Measurements from ENCODE around the gene ZC3H7A. TPM values are rescaled to one million over a fixed set of nuclear protein-coding genes. Genes with fewer than 3 reads are reported as not detected.

ZC3H7A gene
- total and polyA plus RNA-seq, 7 experiments from 2014 or later, result 40.1 to 102 (median 87.1) TPM

GRCh38 chr16:11705311-11706025 is 91.6 kb downstream of the ZC3H7A start:
- Histone ChIP-seq H3K9me3 (ENCODE audit: control insufficient read depth in 2 of 3, low read length in 3 of 3) (no peaks in the 10 kb centered on the region), H3K27me3 (ENCODE audit: control insufficient read depth in 2 of 2, insufficient read depth in 2 of 2, low read length in 2 of 2) (no peaks in the 10 kb centered on the region), H3K36me3 (ENCODE audit: control insufficient read depth in 2 of 3, insufficient read depth in 3 of 3, low read length in 3 of 3) (peaks cover 0 to 15% (median 4%) of the 10 kb centered on the region in 3 experiments), H3K4me3 (ENCODE audit: low read length) (no peak overlapping the region), H3K4me1 (ENCODE audit: control insufficient read depth in 2 of 2, insufficient read depth in 2 of 2, low read length in 2 of 2) (no peaks in the 10 kb centered on the region), H3K27ac (ENCODE audit: low read depth, low read length) (no peak overlapping the region)
- POLR2A ChIA-PET, result no interaction called here
- Mint-ChIP-seq H3K36me3 (peaks cover 6 to 49% (median 20%) of the 10 kb centered on the region in 5 donors), H3K9me3 (no peaks in the 10 kb centered on the region), H3K4me3 (peak overlapping the region in 1 of 10 donors; percentile 12), H3K27me3 (no peaks in the 10 kb centered on the region), H3K4me1 (peaks cover 11 to 40% (median 25%) of the 10 kb centered on the region in 7 donors), H3K27ac (peak overlapping the region in 1 of 9 donors; percentile 21)
- CTCF ChIA-PET, result interaction anchor here (0.7 to 1.4 kb wide), 2 partner anchors 136 to 171 kb away, joined by 3 to 4 read pairs; no protein-coding TSS in a partner anchor
- no peak for ATAC-seq
- no peak for DNase-seq
- intact Hi-C loops (cut with micrococcal nuclease), result no loop called here

Other genes starting within 250 kb of the ZC3H7A start
- gene LITAF, start 210.3 kb downstream of the ZC3H7A start, total RNA-seq, result 100 to 1,000 TPM; 126 to 278 (median 208) TPM
- 100 to 1,000 TPM; 525 to 563 TPM for gene LITAF, start 210.3 kb downstream of the ZC3H7A start, polyA plus RNA-seq
- gene SNN, start 128.8 kb downstream of the ZC3H7A start, total RNA-seq, result 10 to 100 TPM; 17.0 to 86.8 (median 34.4) TPM
- gene SNN, start 128.8 kb downstream of the ZC3H7A start, polyA plus RNA-seq, result 10 to 100 TPM; 21.3 to 34.3 TPM
- 10 to 100 TPM; 41.2 to 80.5 (median 55.1) TPM for gene TXNDC11, start 54.4 kb downstream of the ZC3H7A start, total RNA-seq
- gene TXNDC11, start 54.4 kb downstream of the ZC3H7A start, polyA plus RNA-seq, result 10 to 100 TPM; 36.7 to 60.3 TPM
- 100 to 1,000 TPM; 141 to 255 (median 219) TPM for gene RSL1D1, start 54.3 kb upstream of the ZC3H7A start, total RNA-seq
- 100 to 1,000 TPM; 281 to 312 TPM for gene RSL1D1, start 54.3 kb upstream of the ZC3H7A start, polyA plus RNA-seq
- gene GSPT1, start 118.7 kb upstream of the ZC3H7A start, total RNA-seq, result 100 to 1,000 TPM in 3 of 5 experiments, 10 to 100 TPM in 2; 92.8 to 148 (median 101) TPM
- gene GSPT1, start 118.7 kb upstream of the ZC3H7A start, polyA plus RNA-seq, result 10 to 100 TPM; 71.0 to 92.7 TPM
- 10 to 100 TPM; 13.7 to 31.0 (median 19.1) TPM for gene NPIPB2, start 144.8 kb upstream of the ZC3H7A start, total RNA-seq
- gene NPIPB2, start 144.8 kb upstream of the ZC3H7A start, polyA plus RNA-seq, result 1 to 10 TPM; 2.2 to 3.2 TPM
- gene TNFRSF17, start 168.0 kb upstream of the ZC3H7A start, total RNA-seq, result 1 to 10 TPM in 2 of 5 experiments, not detected in 3; 1.2 to 1.8 TPM
- not detected for gene TNFRSF17, start 168.0 kb upstream of the ZC3H7A start, polyA plus RNA-seq
- gene SNX29, start 179.5 kb upstream of the ZC3H7A start, total RNA-seq, result 10 to 100 TPM; 20.4 to 67.5 (median 36.6) TPM
- gene SNX29, start 179.5 kb upstream of the ZC3H7A start, polyA plus RNA-seq, result 10 to 100 TPM; 16.2 to 17.6 TPM

All from naive thymus-derived CD4-positive, alpha-beta T cell (primary cell).